HG02623 (cell line): ENCODE data around the gene PPP1R7.
A peak's percentile ranks its signal among the peaks of the same experiment; 100 is the strongest.
"Not testable (repeated sequence)": the region's sequence is repeated elsewhere in the genome, so short reads cannot be mapped to it uniquely, and the experiment has no call there.

ENCODE experiments used
- ATAC-seq: cut with Tn5 transposase; IDR thresholded peaks from one replicate; pipeline ENCODE4 v1.9.1; 2021; ENCODE audit warnings: moderate library complexity; ENCODE audit not compliant: unreplicated experiment

The PPP1R7 gene

GRCh38 chr2:241149925-241150659 is at the start of gene PPP1R7:
Gene PPP1R7, plus strand, starts transcription at chr2:241150467. Its CDS starts 29 bp downstream, at chr2:241150496.
- peak; percentile 75 for ATAC-seq

GRCh38 chr2:241102239-241102803 is 47.9 kb upstream of the PPP1R7 start, which contains the start of gene MTERF4:
Gene MTERF4, minus strand, starts transcription at chr2:241102287. Its CDS starts 14 bp downstream, at chr2:241102273.
- ATAC-seq, result peak; percentile 82

- no peak for ATAC-seq
Measured at GRCh38 chr2:241103176-241103595, 47.1 kb upstream of the PPP1R7 start.

- not testable (repeated sequence) for ATAC-seq
Measured at GRCh38 chr2:241104611-241105010, 45.7 kb upstream of the PPP1R7 start.

- ATAC-seq, result no peak
Measured at GRCh38 chr2:241105641-241106040, 44.6 kb upstream of the PPP1R7 start.

GRCh38 chr2:241107031-241107783 is 43.1 kb upstream of the PPP1R7 start:
- no peak for ATAC-seq

GRCh38 chr2:241108271-241109209 is 41.7 kb upstream of the PPP1R7 start:
- no peak for ATAC-seq

- no peak for ATAC-seq
Measured at GRCh38 chr2:241109210-241110088, 40.8 kb upstream of the PPP1R7 start.

- no peak for ATAC-seq
Measured at GRCh38 chr2:241110089-241110606, 40.1 kb upstream of the PPP1R7 start.

GRCh38 chr2:241110607-241111439 is 39.4 kb upstream of the PPP1R7 start:
- ATAC-seq, result no peak

- no peak for ATAC-seq
Measured at GRCh38 chr2:241111440-241111805, 38.8 kb upstream of the PPP1R7 start.

GRCh38 chr2:241112046-241112445 is 38.2 kb upstream of the PPP1R7 start:
- no peak for ATAC-seq

- no peak for ATAC-seq
Measured at GRCh38 chr2:241112592-241112991, 37.7 kb upstream of the PPP1R7 start.

- no peak for ATAC-seq
Measured at GRCh38 chr2:241114836-241115235, 35.4 kb upstream of the PPP1R7 start.

- ATAC-seq, result no peak
Measured at GRCh38 chr2:241115361-241115760, 34.9 kb upstream of the PPP1R7 start.

- no peak for ATAC-seq
Measured at GRCh38 chr2:241116606-241117560, 33.4 kb upstream of the PPP1R7 start.

GRCh38 chr2:241118737-241119505 is 31.3 kb upstream of the PPP1R7 start:
- ATAC-seq, result no peak
